GM18858 (cell line): ENCODE data around the gene SEZ6L.

Source experiments
- ATAC-seq: cut with Tn5 transposase; IDR thresholded peaks from one replicate; pipeline ENCODE4 v1.9.1; 2021; ENCODE audit not compliant: unreplicated experiment

Gene SEZ6L

GRCh38 chr22:26169315-26170111 lies at the start of gene SEZ6L:
Gene SEZ6L (plus strand): TSS chr22:26169462. CDS start chr22:26169670, 208 bp downstream.
- ATAC-seq, result no peak

GRCh38 chr22:26122920-26123468 lies 46.3 kb upstream of the SEZ6L start:
- ATAC-seq, result no peak

GRCh38 chr22:26124991-26125725 lies 44.1 kb upstream of the SEZ6L start:
- no peak for ATAC-seq

GRCh38 chr22:26127126-26127525 lies 42.1 kb upstream of the SEZ6L start:
- ATAC-seq, result no peak

GRCh38 chr22:26127556-26127955 lies 41.7 kb upstream of the SEZ6L start:
- ATAC-seq, result no peak

- no peak for ATAC-seq
Measured at GRCh38 chr22:26131589-26132154, 37.6 kb upstream of the SEZ6L start.

- no peak for ATAC-seq
Measured at GRCh38 chr22:26134654-26135330, 34.5 kb upstream of the SEZ6L start.

GRCh38 chr22:26135806-26136205 lies 33.5 kb upstream of the SEZ6L start:
- no peak for ATAC-seq

- no peak for ATAC-seq
Measured at GRCh38 chr22:26139310-26139709, 30.0 kb upstream of the SEZ6L start.

GRCh38 chr22:26141831-26142230 lies 27.4 kb upstream of the SEZ6L start:
- no peak for ATAC-seq

GRCh38 chr22:26143806-26144325 lies 25.4 kb upstream of the SEZ6L start:
- no peak for ATAC-seq

GRCh38 chr22:26159886-26160285 lies 9.4 kb upstream of the SEZ6L start:
- no peak for ATAC-seq

- ATAC-seq, result no peak
Measured at GRCh38 chr22:26161746-26162145, 7.5 kb upstream of the SEZ6L start.

- ATAC-seq, result no peak
Measured at GRCh38 chr22:26162926-26163325, 6.3 kb upstream of the SEZ6L start.

- no peak for ATAC-seq
Measured at GRCh38 chr22:26164174-26164573, 5.1 kb upstream of the SEZ6L start.

- no peak for ATAC-seq
Measured at GRCh38 chr22:26168330-26168851, 871 bp upstream of the SEZ6L start.

- ATAC-seq, result no peak
Measured at GRCh38 chr22:26168939-26169314, 335 bp upstream of the SEZ6L start.

- no peak for ATAC-seq
Measured at GRCh38 chr22:26170112-26170492, 840 bp downstream of the SEZ6L start.

- no peak for ATAC-seq
Measured at GRCh38 chr22:26170795-26171580, 1.7 kb downstream of the SEZ6L start.

- no peak for ATAC-seq
Measured at GRCh38 chr22:26172389-26172990, 3.2 kb downstream of the SEZ6L start.
